Frontal cortex (tissue), 4 donors: ENCODE data around the gene PITPNM3. TPM values are rescaled to one million over a fixed set of nuclear protein-coding genes. Genes with fewer than 3 reads are reported as not detected.
"Not testable (repeated sequence)": the region's sequence is repeated elsewhere in the genome, so short reads cannot be mapped to it uniquely, and the experiment has no call there.

Experiments used
- DNase-seq, 2 donors: peaks; one replicate each; pipeline ENCODE4 v3.0.0; 2012; ENCODE audit warnings: low spot score in 2 of 2
- FAIRE-seq: peaks from 2 replicates; lab custom pipeline; 2012; peaks lifted over from hg19 to GRCh38; lab: Jason Lieb, UNC
- total RNA-seq: library from RNA; depleted of rRNA; stranded (reverse); fragments of >200 nt; gene quantifications from one replicate; pipeline ENCODE4 v1.2.3, GENCODE V29; 2014
- donor health status: control.
- donor health status: control.
- donor health status: control.

PITPNM3 gene
- total RNA-seq, 1 donor from 2014 or later = 10.6 TPM

DNA sequence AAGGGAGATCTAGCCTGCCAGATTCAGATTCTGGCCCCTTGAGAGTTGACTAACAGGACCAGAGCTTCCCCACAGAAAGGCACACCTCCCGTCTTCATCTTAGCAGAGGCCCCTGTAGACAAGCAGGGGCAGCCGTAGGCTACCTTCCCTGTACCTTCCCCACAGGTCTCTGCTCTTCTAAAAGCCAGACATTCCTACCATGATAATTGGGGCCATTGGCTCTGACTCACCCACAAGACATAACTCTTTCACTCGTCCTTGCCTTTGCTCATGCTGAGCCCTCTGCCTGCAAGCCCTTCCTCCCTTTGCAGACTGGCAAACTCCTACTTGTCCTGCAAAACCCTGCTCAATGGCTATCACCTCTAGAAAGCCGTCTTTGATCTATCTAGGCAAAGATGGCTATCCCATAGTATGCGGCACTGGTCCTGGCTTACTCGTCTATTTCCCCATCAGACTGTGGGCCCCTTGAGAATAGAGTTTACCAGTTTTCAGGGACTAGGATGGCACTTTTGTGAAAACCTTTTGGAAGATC is 68.3 kb downstream of the PITPNM3 start:
- DNase-seq (no peak), FAIRE-seq (no peak)

DNA sequence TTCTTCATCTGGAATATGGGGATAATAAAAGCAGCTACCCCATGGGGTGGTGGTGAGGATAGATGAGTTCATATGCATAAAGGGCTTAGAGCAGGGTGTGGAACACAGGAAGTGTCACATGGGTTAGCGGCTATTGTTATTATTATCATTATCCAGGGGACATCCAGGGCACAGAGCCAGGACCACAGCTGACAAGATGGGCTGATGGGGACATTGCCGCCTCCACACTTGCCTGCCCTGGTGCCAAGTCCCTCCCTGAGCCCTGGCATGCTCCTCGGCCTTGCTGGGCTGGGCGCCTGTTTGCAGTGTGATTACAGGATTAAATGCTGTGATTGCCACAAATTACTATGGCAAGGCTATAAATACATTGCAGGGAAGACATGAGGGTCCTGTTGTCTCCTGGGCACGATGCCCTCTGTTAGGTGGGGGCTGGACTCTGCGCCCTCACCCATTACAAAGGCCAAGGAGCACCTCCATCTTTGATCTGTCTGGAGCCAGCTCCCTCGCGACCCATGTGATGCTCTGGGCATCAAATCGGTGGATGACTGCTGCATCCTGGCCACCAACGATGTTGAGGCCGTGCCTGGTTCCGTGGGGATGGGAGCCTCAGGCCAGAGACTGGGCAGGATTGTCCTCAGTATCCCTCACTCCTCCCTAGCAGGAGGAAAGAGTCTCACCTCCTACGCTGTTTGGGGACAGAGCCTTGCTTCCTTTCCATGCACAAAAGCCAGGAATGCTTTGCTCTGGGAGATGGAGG is 68.9 kb downstream of the PITPNM3 start:
- DNase-seq (no peak), FAIRE-seq (no peak)

DNA sequence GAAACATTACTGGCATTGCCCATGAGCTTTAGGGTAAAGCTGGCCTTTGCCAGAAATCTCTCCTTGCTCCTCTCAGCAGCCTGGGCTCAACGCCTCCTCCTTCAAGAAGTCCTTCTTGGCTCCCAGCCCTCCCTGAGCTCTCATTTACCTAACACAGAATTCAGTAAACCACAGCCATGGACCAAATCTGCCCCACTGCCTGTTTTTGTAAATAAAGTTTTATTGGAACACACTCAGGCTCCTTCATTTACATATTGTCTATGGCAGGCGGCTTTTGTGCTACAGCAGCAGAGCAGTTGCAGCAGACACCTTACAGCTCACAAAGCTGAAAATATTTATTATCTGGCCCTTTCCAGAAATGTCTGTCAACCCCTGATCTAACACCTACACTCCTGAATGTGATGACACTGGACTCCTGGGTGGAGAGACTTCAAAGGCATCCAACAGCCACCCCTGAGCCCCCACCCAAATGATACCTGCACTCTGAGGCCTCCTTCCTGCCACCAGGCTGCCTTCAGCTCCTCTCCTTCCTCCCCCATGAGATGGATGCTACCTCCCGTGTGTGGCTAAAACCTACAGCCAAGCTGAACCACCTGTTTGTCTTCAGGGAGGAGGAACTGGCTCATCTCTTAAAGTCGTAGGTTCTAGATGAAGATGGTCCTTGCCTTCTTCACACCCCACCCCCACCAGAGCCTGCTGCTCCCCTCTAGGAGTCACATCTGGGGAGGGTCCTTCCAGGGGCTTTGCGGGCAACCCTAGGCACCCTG is 70.5 kb downstream of the PITPNM3 start:
- FAIRE-seq = no peak

DNA sequence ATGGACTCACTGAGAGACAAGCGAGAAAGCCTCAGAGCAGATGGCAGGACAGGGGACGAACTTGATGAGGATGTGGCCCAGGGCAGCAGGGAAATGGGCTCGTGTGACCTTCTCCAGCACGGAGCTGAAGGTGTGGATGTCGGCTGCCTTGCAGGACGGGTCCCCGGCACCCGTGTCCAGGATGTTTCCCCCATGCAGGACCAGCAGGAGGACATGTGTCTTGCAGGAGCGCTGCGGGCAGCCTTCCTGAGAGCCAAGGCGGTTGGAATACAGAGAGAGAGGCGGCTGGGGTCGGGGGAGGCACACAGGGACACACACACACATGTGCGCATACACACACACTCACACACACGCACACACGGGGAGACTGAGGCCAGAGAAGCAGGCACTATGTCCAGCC is 72.8 kb downstream of the PITPNM3 start:
- no peak for DNase-seq
- no peak for FAIRE-seq

More for the DNA sequence above, 70.5 kb downstream of the PITPNM3 start:
- DNase-seq = no peak

- not testable (repeated sequence) for FAIRE-seq, DNase-seq
These were observed 73.6 kb downstream of the PITPNM3 start for GRCh38 chr17:6482796-6483195.

DNA sequence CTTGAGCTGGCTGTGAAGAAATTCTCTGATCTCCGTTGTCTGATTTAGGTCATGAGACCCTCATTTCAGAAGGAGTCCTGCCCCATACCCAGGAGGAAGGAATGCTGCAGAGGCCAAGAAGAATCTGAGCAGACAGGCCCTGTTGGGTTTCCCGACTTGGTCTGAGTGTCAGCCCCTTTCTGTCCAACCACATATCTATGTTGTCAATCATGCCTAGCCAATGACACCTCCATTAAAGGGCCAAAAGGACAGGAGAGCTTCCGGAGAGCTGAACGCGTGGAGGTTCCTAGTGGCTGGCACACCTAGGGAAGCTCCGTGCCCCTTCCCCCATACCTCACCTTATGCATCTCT is 74.3 kb downstream of the PITPNM3 start:
- FAIRE-seq (no peak), DNase-seq (no peak)

DNA sequence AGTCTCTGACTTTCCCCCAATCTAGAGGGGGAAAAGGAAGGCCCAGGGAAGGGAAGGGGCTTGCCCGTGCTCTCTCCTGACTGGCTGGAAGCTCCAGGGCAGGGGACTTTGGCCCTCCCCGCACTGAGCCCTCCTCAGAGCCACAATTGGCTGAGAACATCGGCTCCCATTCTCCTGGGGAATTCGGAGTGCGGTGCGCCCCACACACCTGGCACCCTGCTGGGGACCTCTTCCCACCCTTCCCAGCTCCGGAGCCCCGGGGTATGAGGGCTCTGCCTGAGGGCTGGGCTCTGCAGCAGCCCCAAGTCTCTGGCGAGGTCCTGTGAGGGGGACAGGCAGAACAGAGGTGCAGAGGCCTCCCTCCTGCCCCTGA is 76.1 kb downstream of the PITPNM3 start:
- no peak for DNase-seq
- FAIRE-seq = no peak

DNA sequence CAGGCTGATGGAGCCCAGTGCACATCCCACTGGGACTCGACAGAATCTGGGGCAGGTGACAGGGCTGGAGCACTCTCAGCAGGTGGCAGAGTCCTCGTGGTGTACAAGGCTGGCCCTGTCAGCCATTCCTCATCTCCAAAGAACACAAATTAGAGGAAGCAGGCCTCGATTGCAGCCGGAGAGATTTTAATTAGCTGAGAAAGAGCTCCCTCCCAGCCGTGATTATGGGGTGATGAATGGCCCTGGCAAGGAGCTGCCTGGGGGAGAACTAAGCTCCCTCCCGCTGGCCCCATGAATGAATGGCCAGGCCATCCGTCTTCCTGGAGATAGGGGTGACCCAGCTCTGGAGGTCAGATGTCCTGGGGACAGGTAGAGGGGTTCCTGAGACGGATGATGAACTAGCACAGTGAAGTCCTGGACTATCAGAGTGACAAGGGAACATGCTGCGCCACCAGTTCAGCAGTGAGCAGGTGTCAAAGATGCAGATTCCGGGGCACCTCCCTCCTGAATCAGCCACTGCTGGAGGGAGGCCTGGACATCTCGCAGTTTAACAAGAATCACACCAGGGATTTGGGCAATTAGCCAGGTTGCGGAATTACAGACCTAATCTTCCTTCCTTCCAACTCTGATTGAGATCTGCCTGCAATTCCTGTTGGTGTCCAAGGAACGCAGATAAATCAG is 76.6 kb downstream of the PITPNM3 start:
- DNase-seq = no peak
- FAIRE-seq = no peak

GRCh38 chr17:6478486-6478885 is 77.9 kb downstream of the PITPNM3 start:
- FAIRE-seq (no peak), DNase-seq (no peak)

DNA sequence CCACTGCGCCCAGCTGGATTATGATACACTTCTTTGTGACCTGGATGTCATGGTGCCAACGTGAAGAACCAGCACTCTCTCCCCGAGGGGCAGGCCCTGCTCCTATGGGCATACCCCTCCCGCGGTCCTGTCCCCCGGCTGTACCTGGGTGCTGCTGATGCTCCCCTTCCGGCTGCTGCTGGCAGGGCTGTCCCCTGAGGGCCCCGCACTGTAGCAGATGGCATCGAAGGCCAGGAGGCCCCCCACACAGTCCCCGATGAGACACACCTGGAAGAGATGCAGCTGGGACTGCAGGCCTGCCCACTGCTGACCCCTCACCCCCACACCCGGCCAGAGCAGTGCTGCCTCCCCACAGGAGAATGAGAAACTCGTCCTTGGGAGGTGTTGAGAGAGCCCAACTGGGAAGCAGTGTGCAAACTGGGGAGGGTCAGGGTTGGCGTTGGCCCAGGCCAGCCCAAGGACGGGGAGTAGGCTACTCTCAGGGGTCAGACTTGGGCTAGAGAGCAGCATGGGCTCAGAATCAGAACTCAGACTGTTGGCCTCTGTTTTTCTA is 78.4 kb downstream of the PITPNM3 start:
- no peak for DNase-seq
- FAIRE-seq = no peak

DNA sequence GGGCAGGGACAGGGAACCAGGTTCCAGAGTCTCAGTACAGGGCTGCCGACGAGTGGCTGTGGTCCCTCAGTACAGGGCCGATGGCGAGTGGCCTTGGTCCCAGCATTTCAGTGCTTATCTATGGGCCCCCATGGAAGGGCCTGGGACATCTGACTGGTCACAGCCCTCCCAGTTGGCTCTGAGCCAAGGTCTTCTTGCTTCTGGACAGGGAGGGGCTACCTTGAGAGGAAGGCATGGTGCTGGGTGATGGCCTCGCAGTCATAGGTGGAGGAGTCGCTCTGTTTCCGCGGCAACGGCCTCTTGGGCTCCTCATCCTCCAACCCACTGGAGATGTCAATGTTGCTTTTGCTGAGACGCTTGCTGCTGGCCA is 79.6 kb downstream of the PITPNM3 start:
- DNase-seq (no peak), FAIRE-seq (no peak)

GRCh38 chr17:6476076-6476809 is 80.1 kb downstream of the PITPNM3 start:
- no peak for FAIRE-seq
- DNase-seq = no peak

- FAIRE-seq = no peak
These were observed 80.9 kb downstream of the PITPNM3 start for GRCh38 chr17:6475411-6475810.

DNA sequence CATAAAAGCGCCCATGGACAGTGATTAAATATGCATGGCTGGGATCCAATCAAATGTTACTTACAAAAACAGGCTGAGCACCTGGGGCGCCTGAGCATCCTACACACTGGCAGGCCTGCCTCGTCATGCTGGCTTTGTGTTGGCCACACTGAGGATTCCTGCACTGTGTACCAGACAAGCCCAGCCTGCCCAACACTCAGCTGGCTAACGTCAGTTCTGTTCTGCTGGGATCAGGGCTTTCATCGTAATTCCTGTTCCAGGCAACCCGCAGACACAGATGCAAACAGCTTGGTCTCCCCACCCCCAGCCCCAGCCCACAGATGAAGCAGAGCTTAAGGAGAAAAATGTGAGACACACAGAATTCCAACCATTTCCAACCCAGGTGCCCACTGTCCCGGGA is 81.4 kb downstream of the PITPNM3 start:
- FAIRE-seq (no peak), DNase-seq (no peak)

More at GRCh38 chr17:6475411-6475810, 80.9 kb downstream of the PITPNM3 start:
- no peak for DNase-seq

GRCh38 chr17:6474376-6474775 is 82.0 kb downstream of the PITPNM3 start:
- DNase-seq = no peak
- no peak for FAIRE-seq

GRCh38 chr17:6473128-6473767 is 83.1 kb downstream of the PITPNM3 start:
- FAIRE-seq = no peak
- peak; percentile 77 to 90 for DNase-seq

- FAIRE-seq (no peak), DNase-seq (no peak)
These were observed 83.8 kb downstream of the PITPNM3 start for GRCh38 chr17:6472517-6472916.

DNA sequence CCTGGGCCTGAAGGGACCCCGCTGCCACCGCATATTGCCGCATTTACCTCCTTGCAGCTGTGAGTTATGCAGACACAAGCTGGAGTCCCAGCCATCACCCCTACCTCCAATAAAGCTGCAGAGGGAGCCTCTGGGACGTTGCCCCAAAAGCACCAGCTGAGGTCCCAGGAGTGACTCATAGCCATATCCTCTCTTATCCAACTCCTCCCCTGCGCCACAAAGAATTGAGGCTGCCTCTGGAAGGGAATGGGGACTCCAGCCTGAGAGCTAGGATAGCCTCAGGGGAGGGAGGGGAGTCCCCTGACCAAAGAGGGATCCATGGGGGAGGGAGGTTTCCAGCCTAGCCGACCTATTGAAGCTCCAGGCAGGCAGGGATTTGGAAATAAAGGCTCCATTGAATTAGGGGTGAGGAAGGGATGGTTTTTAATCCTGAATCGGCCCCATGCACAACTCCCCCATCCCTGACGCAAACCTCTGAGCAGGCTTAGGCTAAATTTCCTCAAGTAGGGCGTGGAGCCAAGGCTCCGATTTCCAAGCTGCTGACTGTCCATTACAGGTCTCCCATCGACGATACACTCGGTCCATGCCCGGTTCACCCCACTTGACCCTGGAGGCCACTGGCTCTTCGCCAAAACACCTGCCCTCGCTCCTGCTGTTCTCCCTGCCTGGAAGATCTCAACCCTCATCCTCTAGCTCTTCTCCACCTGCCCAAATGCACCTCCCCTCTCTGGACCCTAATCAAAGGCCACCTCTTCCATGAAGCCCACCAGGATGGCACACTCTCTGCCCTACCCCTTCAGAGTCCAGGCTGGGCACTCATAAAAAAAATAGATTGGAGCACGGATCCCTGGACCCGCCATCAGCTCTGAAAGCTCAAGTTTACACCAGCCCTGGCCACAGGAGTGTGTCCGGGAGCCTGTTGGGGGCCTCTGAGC is 84.6 kb downstream of the PITPNM3 start:
- no peak for FAIRE-seq

More for the DNA sequence above, 84.6 kb downstream of the PITPNM3 start:
- DNase-seq = no peak
